Cardiac fibroblast (primary cell): Measurements from ENCODE around the gene SLC7A14.

Source experiments
- DNase-seq, 2 donors: peaks; one replicate each; pipeline versions ENCODE4 v3.0.0 to v3.0.0-alpha.2; 2010; ENCODE audit warnings: low read depth in 2 of 2
- H3K4me3 ChIP-seq, 2 donors: replicated peaks in 1 of 2; 1 replicate in 1 of 2; 2 replicates in 1 of 2; pipeline ENCODE4 v1.5.1; 2011; ENCODE audit warnings: low read depth in 2 of 2, low read length in 2 of 2, mild to moderate bottlenecking in 2 of 2, moderate library complexity in 1 of 2
- TF ChIP-seq, protein P1 (sequence below): IDR thresholded peaks from one replicate; pipeline ENCODE4 v1.5.1; 2011; ENCODE audit warnings: low read depth, mild to moderate bottlenecking, low read length, inconsistent platforms

Gene SLC7A14

DNA sequence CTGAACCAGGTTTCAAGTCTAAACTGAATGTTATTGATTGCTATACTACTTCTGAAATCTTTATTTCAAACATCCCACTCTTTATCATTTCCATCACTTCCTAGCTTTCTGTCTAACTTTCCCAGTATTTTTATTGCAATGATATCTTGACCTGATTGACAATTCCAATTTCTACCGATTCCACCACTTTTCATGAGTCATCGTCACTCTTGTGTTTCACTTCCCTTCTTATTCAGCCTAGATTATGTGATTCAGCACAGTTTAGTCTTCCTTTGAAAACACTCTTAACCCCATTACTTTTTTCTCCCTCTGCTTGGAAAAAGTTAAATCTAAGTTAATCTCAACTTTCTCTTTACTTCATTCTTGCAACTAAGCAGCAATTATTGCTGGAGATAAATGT is 62.6 kb downstream of the SLC7A14 start:
- TF ChIP-seq, protein P1, sequence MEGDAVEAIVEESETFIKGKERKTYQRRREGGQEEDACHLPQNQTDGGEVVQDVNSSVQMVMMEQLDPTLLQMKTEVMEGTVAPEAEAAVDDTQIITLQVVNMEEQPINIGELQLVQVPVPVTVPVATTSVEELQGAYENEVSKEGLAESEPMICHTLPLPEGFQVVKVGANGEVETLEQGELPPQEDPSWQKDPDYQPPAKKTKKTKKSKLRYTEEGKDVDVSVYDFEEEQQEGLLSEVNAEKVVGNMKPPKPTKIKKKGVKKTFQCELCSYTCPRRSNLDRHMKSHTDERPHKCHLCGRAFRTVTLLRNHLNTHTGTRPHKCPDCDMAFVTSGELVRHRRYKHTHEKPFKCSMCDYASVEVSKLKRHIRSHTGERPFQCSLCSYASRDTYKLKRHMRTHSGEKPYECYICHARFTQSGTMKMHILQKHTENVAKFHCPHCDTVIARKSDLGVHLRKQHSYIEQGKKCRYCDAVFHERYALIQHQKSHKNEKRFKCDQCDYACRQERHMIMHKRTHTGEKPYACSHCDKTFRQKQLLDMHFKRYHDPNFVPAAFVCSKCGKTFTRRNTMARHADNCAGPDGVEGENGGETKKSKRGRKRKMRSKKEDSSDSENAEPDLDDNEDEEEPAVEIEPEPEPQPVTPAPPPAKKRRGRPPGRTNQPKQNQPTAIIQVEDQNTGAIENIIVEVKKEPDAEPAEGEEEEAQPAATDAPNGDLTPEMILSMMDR, result no peak
- no peak overlapping the region for H3K4me3 ChIP-seq
- peak in 1 of 2 donors; percentile 52 for DNase-seq

- DNase-seq, result no peak
Measured at GRCh38 chr3:170522201-170522600, 63.7 kb downstream of the SLC7A14 start.

GRCh38 chr3:170520996-170521395 is 64.9 kb downstream of the SLC7A14 start:
- TF ChIP-seq, protein P1, result no peak
- no peak for DNase-seq
- no peak overlapping the region for H3K4me3 ChIP-seq

More at GRCh38 chr3:170522201-170522600, 63.7 kb downstream of the SLC7A14 start:
- TF ChIP-seq, protein P1, result no peak
- no peak overlapping the region for H3K4me3 ChIP-seq

- TF ChIP-seq, protein P1, result no peak
- no peak overlapping the region for H3K4me3 ChIP-seq
- peak in 1 of 2 donors; percentile 36 for DNase-seq
Measured at GRCh38 chr3:170517242-170517945, 68.5 kb downstream of the SLC7A14 start.

GRCh38 chr3:170513642-170514041 is 72.2 kb downstream of the SLC7A14 start:
- DNase-seq, result no peak
- TF ChIP-seq, protein P1, result no peak
- no peak overlapping the region for H3K4me3 ChIP-seq

GRCh38 chr3:170511371-170511770 is 74.5 kb downstream of the SLC7A14 start:
- H3K4me3 ChIP-seq, result no peak overlapping the region
- TF ChIP-seq, protein P1, result no peak
- no peak for DNase-seq

GRCh38 chr3:170508839-170509238 is 77.0 kb downstream of the SLC7A14 start:
- no peak overlapping the region for H3K4me3 ChIP-seq
- TF ChIP-seq, protein P1, result no peak
- DNase-seq, result no peak
